Measurements from ENCODE around the gene SLC25A2. TPM values are rescaled to one million over a fixed set of nuclear protein-coding genes. Genes with fewer than 3 reads are reported as not detected.
A peak's percentile ranks its signal among the peaks of the same experiment; 100 is the strongest.
"Not testable (repeated sequence)": the region's sequence is repeated elsewhere in the genome, so short reads cannot be mapped to it uniquely, and the experiment has no call there.

SLC25A2 gene
- polyA plus RNA-seq (ENCODE audit: insufficient read length in 12 of 12) = not detected
- long read RNA-seq, donor 1 = 0 reads
- long read RNA-seq, donor 2 = 0 reads
- long read RNA-seq, donor 3 = 0 reads
- long read RNA-seq, donor 4 = 0 reads
- long read RNA-seq, donor 5 = 0 reads
- long read RNA-seq, donor 6 = 0 reads
- long read RNA-seq, donor 7 = 0 reads
- long read RNA-seq, donor 8 = 0 reads
- long read RNA-seq, donor 9 = 0 reads
- long read RNA-seq, donor 10 = 0 reads
- long read RNA-seq, donor 11, partial matches to known transcripts = 0 of 1 reads
- long read RNA-seq, donor 11, other reads (novel, unspliced or antisense) = 0 of 1 reads

DNA sequence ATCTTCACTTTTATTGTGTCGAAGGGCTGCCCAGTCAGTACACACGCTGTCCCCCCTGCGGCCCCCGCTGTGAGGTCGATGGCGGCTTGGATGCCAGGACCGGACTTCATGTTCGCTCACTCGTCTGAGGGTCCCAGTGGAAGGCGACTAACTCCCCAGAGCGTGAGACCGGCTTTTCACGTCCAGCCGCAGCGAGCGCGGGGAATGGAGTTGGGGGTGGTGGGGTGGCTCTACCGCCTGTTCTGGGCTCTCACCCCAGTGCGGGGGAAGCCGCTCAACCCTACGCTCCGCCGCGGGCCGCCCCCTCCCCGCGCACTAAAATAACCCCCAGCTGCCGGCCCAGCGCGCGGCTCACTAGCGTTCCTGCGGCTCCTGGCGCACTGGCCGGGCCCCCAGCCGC is at the start of gene SLC25A2:
SLC25A2 (minus strand) TSS at position 294 of the 400 bp plus-strand sequence; CDS start at position 110, 184 bp downstream.
- no peak for DNase-seq

DNA sequence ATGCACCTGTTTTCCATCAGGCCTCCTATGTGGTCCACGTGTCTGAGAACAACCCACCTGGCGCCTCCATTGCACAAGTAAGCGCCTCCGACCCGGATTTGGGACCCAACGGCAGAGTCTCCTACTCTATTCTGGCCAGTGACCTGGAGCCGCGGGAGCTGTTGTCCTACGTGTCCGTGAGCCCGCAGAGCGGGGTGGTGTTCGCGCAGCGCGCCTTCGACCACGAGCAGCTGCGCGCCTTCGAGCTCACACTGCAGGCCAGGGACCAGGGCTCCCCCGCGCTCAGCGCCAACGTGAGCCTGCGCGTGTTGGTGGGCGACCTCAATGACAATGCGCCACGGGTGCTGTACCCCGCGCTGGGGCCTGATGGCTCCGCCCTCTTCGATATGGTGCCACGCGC is 47.7 kb upstream of the SLC25A2 start:
- no peak for DNase-seq

DNA sequence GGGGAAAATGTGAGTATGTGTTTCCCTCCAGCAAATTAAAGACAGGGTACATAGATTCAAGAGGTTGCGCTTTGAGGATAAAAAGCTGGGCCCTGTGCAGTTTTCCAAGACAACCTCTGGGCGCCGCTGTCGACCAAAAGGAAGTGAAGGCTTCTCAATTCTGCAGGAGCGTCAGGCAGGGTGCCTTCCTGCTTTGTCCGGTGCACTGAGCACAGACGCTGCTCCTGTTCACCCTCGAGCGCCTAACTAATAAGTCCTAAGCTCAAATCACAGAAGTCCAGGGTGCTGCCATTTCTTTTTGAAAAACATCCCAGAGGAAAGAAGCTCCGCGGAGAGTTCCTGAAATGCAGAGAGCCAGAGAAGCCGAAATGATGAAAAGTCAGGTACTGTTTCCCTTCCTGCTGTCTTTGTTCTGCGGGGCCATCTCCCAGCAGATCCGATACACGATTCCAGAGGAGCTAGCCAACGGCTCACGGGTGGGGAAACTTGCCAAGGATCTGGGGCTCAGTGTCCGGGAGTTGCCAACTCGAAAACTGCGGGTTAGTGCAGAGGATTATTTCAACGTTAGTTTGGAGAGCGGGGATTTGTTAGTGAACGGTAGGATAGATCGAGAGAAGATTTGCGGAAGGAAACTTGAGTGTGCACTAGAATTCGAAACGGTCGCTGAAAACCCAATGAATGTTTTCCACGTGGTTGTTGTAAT is 46.2 kb upstream of the SLC25A2 start, which contains the start of gene PCDHGB1:
PCDHGB1 (plus strand) TSS at position 183 of the 703 bp plus-strand sequence; CDS start at position 345, 162 bp downstream.
- no peak for DNase-seq

DNA sequence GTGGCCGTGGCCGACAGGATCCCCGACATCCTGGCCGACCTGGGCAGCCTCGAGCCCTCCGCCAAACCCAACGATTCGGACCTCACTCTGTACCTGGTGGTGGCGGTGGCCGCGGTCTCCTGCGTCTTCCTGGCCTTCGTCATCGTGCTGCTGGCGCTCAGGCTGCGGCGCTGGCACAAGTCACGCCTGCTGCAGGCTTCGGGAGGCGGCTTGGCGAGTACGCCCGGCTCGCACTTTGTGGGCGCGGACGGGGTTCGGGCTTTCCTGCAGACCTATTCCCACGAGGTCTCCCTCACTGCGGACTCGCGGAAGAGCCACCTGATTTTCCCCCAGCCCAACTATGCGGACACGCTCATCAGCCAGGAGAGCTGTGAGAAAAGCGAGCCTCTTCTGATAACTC is 42.2 kb upstream of the SLC25A2 start:
- not testable (repeated sequence) for DNase-seq

DNA sequence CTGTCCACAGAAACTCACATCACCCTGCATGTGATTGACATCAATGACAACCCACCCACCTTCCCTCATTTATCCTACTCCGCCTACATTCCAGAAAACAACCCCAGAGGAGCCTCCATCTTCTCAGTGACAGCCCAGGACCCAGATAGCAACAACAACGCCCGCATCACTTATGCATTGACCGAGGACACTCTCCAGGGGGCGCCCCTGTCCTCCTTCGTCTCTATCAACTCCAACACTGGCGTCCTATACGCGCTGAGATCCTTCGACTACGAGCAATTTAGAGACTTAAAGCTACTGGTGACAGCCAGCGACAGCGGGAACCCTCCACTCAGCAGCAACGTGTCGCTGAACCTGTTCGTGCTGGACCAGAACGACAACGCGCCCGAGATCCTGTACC is 41.5 kb upstream of the SLC25A2 start:
- DNase-seq = no peak

DNA sequence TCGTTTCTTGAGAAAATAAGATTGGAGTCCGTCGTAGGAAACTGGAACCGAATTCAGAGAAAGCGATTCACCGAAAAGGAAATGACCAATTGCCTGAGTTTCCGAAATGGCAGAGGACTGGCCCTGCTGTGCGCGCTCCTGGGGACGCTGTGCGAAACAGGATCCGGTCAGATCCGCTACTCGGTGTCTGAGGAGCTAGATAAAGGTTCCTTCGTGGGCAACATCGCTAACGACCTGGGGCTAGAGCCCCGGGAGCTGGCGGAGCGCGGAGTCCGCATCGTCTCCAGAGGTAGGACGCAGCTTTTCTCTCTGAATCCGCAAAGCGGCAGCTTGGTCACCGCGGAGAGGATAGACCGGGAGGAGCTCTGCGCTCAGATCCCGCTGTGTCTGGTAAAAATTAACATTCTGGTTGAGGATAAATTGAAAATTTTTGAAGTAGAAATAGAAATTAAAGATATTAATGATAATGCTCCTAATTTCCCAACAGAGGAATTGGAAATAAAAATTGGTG is 40.2 kb upstream of the SLC25A2 start:
- no peak for DNase-seq

DNA sequence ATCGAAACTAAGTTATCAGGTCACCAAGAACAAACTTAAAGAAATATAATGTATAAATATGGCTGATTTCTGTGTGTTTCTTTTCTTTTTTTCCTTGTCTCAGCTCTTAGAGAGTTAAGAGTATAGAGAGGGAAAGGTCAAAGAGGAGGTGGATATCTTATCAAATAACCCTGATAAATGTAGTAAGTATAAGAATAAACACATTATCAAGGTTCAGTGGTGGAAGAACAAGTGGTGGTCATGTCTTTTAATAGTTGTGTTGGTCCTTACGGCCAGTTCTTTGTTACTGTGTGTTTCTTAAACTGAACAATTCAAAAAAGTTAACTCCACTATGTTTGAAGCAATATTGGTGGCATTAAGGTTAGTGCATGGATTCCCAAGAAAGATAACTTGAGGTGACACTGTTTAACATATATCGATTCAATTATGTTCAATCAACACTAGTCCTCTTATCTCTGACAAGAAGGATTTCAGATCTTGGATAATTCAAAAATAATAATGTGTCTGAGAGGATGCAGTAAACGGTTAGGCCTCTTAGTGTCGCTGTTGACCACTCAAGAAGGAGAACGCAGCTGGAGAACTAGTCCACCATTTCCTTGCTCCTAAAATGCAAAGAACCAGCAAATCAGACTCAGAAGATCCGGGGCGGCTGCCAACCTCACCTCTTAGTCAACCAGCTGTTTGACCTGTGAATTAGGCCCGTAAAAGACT is 39.5 kb upstream of the SLC25A2 start, which contains the start of gene PCDHGA3:
PCDHGA3 (plus strand) TSS at position 588 of the 711 bp plus-strand sequence. CDS start 205 bp downstream, outside the sequence.
- DNase-seq = no peak

DNA sequence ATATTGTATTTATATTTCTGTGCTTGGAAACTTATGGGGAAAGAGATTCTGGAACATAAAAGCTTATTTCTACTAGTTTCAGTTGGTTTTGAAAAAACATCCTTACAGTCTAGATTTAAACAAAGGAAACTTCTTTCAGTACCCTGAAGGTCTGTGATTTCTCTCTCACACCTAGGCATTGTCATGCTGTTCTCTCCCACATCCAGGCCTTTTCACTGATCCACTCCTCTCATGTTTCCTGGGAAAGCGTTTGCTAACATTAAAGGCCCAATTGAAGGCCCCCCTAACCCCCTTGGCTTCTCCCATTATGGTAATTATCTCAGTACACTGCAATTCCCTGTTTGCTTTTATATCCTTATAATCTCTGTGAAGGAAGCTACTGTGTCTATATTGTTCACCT is 38.9 kb upstream of the SLC25A2 start:
- no peak for DNase-seq

DNA sequence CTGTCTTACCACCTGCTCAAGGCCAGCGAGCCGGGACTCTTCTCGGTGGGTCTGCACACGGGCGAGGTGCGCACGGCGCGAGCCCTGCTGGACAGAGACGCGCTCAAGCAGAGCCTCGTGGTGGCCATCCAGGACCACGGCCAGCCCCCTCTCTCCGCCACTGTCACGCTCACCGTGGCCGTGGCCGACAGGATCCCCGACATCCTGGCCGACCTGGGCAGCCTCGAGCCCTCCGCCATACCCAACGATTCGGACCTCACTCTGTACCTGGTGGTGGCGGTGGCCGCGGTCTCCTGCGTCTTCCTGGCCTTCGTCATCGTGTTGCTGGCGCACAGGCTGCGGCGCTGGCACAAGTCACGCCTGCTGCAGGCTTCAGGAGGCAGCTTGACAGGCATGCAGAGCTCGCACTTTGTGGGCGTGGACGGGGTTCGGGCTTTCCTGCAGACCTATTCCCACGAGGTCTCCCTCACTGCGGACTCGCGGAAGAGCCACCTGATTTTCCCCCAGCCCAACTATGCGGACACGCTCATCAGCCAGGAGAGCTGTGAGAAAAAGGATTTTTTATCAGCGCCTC is 37.0 kb upstream of the SLC25A2 start:
- not testable (repeated sequence) for DNase-seq

DNA sequence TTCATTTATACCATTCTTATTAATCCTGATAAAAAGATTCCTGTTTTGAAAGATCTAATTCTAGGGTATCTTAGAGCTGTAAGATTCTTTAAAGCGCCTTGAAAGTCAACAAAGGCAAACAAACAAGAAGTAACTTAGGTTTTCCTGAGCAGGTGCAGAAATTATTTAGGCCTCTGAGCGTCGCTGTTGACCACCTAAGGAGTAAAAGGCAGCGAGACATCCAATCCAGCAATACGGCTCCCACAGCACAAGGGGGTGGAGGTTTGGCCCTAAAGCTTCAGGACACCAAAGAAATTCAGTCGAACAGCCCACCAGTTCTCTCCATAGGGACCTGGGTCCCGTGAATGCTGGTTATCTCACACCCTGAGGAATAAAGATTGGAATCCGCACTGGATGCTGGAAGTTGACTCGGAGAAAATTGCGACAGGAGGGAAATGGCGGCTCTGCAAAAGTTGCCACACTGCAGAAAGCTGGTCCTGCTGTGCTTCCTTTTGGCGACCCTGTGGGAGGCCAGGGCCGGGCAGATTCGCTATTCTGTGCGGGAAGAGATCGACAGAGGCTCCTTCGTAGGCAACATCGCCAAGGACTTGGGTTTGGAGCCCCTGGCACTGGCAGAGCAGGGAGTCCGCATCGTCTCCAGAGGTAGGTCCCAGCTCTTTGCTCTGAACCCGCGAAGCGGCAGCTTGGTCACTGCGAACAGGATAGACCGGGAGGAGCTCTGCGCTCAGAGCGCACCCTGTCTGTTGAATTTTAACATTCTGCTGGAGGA is 34.9 kb upstream of the SLC25A2 start, which contains the start of gene PCDHGA2:
PCDHGA2 (plus strand) TSS at position 223 of the 769 bp plus-strand sequence.
- DNase-seq = peak; percentile 30

DNA sequence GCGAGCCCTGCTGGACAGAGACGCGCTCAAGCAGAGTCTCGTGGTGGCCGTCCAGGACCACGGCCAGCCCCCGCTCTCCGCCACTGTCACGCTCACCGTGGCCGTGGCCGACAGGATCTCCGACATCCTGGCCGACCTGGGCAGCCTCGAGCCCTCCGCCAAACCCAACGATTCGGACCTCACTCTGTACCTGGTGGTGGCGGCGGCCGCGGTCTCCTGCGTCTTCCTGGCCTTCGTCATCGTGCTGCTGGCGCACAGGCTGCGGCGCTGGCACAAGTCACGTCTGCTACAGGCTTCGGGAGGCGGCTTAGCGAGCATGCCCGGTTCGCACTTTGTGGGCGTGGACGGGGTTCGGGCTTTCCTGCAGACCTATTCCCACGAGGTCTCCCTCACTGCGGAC is 28.7 kb upstream of the SLC25A2 start:
- DNase-seq = not testable (repeated sequence)

DNA sequence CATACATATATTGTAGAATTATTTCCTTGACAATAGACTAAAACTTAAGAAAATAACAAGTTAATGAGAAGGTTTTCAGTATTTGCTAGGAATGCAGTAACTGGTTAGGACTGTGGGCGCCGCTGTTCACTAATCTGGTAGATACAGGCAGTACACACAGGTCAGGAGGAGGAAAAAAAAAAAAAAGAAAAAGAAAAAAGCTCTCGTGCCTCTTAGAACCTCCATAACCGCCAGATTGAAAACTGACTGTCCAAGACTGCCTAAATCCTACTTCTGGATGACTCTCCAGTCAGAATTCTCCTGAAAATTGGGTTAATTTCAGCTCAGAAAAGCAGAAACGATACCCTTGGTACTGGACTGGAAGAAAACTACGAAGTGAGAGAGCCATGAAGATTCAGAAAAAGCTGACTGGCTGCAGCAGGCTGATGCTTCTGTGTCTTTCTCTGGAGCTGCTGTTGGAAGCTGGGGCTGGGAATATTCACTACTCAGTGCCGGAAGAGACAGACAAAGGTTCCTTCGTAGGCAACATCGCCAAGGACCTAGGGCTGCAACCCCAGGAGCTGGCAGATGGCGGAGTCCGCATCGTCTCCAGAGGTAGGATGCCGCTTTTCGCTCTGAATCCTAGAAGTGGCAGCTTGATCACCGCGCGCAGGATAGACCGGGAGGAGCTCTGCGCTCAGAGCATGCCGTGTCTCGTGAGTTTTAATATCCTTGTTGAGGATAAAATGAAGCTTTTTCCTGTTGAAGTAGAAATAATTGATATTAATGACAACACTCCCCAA is 26.6 kb upstream of the SLC25A2 start, which contains the start of gene PCDHGA1:
PCDHGA1 (plus strand) TSS at position 216 of the 782 bp plus-strand sequence.
- no peak for DNase-seq

DNA sequence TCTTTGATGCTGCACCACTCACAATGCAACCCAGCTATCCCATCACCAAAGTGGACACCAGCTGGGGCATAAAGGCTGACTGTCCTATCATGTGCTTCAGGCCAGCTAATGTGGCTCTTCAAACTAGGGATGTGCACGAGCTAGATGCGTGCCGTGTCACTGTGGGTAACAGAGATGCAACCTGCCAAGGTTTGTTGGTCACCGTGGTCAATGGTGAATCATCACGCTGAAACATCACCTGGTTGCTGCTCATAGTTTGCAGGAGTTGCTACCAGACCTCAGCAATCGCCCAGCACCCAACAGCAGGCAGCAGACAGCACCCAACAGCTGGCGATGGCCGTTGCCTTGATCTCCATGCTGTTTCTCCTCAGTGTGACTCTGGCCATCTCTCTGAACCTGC is 24.4 kb upstream of the SLC25A2 start:
- DNase-seq = no peak

DNA sequence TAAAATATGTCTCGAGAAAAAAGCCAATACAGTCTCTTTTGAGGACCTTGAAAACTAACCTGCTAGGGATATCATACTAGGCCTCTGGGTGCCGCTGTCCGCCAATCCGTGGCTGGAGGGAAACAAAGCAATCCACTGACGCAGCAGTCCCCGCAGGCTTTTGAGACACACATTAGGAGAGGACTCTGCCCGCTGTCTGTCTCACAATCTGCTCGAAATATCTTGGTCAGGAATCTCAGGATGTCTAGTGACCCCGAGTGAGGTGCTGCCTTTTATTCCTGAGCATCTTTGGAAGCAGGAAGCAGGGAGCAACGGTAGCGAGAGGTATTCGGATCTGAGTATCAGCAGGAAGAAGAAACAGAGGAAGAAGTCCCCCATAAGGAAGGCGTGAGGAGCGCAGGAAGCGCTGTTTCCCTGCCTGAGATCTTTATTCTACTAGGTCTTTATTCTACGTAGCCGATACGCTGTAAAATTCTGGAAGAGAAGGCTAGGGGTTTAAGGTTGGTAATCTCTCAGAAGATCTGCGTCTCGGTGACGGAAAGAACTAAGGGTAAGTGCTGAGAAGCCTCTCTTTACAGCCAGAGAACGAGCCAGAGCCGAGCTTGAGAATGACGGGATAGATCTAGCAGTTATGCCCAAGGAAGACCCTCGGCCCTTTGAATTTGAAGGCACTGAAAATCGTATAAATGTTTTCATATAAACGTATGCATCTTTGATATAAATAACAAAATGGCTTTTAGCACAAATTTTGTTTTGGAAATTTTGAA is 22.4 kb upstream of the SLC25A2 start:
- peak; percentile 11 for DNase-seq

DNA sequence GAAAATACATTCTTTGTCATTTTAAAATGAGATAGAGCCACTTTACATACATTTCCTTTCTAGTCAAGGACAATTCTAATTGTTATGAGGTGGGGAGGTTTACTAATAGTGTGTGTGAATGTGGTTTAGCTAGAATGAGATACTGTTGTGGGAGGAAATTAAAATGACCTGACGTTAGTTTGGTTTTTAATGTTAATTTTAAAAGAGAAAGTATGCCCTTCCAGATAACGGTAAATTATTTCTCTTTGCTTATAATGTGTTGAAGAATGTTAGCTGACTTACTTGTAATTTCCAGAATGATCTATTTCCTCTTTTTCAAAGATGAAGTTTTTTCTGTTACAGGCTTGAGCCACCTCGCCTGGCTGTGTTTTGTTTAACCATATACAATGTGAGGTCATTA is 18.4 kb upstream of the SLC25A2 start:
- DNase-seq = no peak

DNA sequence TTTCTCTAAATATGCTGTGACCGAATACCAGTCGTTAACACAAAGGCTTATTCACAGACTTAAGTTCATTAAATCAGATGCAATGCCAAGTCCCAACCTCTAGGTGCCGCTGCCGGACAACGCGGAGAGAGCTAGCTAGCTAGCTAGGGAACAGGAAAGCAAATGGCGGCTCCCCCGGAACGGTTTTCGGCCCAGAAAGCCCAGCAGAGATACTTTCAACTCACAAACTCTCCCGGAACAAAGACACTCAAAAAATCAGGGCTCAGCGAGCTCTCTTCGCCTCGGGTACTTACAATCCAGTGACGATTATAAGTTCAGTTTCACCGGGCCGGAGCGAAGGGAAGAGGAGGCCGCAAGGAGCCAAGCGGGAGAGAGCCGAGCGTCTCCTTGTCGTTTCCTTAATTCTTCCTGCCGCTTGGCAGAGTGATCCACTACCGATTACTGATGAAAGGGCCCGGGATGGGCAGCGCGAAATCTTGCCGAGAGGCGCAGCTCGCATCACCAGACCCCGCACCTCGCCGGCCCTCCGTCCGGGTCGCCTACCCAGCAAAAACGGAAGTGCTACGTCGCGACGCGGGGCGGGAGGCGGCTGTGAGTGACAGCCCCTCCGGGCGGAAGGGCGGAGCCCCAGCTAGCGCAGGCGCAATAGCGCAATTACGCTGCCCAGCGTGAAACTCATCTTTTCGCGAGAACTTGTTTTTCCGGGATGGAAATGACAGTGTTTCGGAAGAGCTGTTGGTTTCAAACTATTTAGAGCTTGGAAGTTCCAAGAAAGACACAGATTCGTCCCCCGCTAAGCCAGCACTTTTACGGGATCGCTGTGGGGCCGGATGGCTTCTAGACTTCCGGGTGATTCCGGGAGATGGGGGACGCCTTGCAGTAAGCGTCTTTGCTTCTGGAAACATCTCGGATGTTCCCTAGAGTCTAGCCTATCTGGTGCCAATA is 16.6 kb upstream of the SLC25A2 start, which contains the start of gene TAF7:
TAF7 (minus strand) TSS at position 560 of the 945 bp plus-strand sequence. CDS start 740 bp downstream, outside the sequence.
- DNase-seq = peak; percentile 95

DNA sequence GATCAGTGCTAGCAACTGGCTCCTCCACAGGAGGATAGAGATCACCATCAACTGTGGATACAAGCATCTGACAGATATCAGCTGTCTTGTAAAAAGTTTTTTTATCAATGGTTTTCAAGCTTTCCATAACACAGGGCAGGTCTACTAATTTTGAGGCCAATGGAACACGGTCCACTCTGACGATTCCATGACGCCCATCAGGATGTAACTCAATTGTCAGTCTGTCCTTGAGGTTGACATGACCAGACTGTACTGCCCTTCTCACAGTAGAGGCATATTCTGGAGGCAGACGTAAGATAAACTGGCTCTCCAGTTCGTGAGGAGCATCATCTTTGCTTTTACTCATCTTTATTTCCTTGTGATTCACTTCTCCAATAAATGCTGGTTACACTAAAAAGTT is 15.8 kb upstream of the SLC25A2 start:
- no peak for DNase-seq

DNA sequence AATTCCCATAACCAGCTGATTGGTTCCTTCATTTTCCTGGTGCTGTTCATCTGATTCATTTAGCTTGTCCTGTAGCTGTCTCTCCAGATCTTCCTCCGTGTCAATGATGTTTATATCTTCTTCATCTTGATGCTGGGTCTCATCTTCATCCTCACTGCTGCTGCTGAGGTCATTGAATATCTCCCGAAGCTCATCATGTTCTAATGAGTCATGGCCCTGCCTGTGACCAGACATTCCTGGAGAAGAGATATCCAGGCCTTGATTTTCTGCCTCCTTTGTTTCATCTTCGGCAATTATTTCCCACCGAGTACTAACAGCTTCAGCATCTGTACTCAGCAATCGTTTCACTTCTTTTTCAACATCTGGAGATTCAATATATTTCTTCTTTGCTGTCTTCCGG is 15.4 kb upstream of the SLC25A2 start:
- DNase-seq = no peak
